ENCODE data around the gene A3GALT2. TPM values are rescaled to one million over a fixed set of nuclear protein-coding genes. Genes with fewer than 3 reads are reported as not detected.
A peak's percentile ranks its signal among the peaks of the same experiment; 100 is the strongest.

Gene A3GALT2
- polyA plus RNA-seq, 2 of the 4 experiments (the other 2 are of a cell fraction), result not detected

DNA sequence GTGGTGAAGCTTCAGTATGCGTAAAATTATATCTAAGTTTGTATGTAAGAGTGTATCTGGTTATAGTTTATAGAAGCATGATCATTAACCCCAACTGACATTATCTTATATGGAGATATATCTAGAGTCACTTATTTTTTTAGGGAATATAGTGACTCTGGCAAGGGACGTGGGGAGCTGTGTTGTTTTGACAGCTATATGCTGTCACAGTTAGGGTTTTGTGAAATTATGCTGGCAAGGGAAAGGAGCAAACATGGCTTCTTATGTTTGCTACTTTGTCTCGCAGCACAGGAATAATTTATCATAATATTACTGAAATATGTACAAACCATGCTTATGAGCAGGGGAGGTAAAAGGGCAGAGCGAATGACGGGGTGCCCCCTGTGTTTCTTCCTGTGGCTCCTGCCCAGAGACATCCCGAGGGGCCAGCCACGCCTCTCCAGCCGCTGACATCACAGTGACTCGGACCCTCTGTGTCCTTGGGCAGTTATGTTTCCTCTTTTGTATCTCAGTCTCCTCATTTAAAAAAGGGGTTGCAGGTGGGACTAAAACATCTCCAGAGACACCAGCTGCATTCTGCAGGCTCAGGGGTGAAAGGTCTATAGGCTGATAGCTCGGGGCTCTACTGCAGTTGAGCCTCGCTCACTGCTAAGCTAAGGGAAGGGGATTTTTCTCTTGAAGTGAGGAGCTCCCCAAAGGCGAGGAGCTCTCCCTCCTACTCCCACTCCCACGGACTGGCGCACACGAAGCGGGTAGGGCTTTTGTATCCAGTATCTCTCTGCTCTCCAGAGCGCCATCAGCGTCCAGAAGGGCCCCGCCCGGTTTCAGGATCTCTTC lies 14.9 kb downstream of the A3GALT2 start:
- DNase-seq (ENCODE audit: low read depth in 1 of 2, low spot score in 1 of 2) (no peak), FAIRE-seq (no peak), ATAC-seq (no peak)
- WGBS (ENCODE audit: missing lambda C conversion rate), result 80% methylated on average over 20 of the region's 20 CpGs
- H3K27ac ChIP-seq, result no peak overlapping the region
- TF ChIP-seq ZNF302 (CRISPR knock-in tag; IDR thresholded peaks at IDR 0.05), result no peak
- TF ChIP-seq NPAS2 (CRISPR knock-in tag; IDR thresholded peaks at IDR 0.05; ENCODE audit: borderline replicate concordance), result no peak
- TF ChIP-seq, protein P1, sequence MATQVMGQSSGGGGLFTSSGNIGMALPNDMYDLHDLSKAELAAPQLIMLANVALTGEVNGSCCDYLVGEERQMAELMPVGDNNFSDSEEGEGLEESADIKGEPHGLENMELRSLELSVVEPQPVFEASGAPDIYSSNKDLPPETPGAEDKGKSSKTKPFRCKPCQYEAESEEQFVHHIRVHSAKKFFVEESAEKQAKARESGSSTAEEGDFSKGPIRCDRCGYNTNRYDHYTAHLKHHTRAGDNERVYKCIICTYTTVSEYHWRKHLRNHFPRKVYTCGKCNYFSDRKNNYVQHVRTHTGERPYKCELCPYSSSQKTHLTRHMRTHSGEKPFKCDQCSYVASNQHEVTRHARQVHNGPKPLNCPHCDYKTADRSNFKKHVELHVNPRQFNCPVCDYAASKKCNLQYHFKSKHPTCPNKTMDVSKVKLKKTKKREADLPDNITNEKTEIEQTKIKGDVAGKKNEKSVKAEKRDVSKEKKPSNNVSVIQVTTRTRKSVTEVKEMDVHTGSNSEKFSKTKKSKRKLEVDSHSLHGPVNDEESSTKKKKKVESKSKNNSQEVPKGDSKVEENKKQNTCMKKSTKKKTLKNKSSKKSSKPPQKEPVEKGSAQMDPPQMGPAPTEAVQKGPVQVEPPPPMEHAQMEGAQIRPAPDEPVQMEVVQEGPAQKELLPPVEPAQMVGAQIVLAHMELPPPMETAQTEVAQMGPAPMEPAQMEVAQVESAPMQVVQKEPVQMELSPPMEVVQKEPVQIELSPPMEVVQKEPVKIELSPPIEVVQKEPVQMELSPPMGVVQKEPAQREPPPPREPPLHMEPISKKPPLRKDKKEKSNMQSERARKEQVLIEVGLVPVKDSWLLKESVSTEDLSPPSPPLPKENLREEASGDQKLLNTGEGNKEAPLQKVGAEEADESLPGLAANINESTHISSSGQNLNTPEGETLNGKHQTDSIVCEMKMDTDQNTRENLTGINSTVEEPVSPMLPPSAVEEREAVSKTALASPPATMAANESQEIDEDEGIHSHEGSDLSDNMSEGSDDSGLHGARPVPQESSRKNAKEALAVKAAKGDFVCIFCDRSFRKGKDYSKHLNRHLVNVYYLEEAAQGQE (IDR thresholded peaks at IDR 0.05), result no peak
- TF ChIP-seq GATA3 (IDR thresholded peaks at IDR 0.05; ENCODE audit: borderline replicate concordance), result no peak
- TF ChIP-seq MAZ (IDR thresholded peaks at IDR 0.05; ENCODE audit: borderline replicate concordance, low read depth, low read length), result no peak
- TF ChIP-seq, protein P2, sequence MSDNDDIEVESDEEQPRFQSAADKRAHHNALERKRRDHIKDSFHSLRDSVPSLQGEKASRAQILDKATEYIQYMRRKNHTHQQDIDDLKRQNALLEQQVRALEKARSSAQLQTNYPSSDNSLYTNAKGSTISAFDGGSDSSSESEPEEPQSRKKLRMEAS (IDR thresholded peaks at IDR 0.05), result no peak
- TF ChIP-seq KDM5A (IDR thresholded peaks at IDR 0.05), result no peak
- no peak for TF ChIP-seq CHD2 (IDR thresholded peaks at IDR 0.05; ENCODE audit: low read length, partially characterized antibody)
- TF ChIP-seq, protein P3, sequence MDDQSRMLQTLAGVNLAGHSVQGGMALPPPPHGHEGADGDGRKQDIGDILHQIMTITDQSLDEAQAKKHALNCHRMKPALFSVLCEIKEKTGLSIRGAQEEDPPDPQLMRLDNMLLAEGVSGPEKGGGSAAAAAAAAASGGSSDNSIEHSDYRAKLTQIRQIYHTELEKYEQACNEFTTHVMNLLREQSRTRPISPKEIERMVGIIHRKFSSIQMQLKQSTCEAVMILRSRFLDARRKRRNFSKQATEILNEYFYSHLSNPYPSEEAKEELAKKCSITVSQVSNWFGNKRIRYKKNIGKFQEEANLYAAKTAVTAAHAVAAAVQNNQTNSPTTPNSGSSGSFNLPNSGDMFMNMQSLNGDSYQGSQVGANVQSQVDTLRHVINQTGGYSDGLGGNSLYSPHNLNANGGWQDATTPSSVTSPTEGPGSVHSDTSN (IDR thresholded peaks at IDR 0.05), result no peak
- no peak for TF ChIP-seq POLR2AphosphoS2 (conservative IDR thresholded peaks at IDR 0.05; ENCODE audit: low read length)
- no peak for TF ChIP-seq CEBPB (IDR thresholded peaks at IDR 0.05)
- no peak overlapping the region for H3K4me2 ChIP-seq
- ChIA-PET POLR2A (no interaction called here), CTCF (interaction anchor here (1.0 to 5.5 kb wide), 4 partner anchors 8 to 62 kb away, joined by 3 to 26 read pairs (median 4); no protein-coding TSS in a partner anchor)
- H3K4me1 ChIP-seq, result no peaks in the 10 kb centered on the region
- no peak overlapping the region for H3K4me3 ChIP-seq
- H3K9me3 ChIP-seq, result no peaks in the 10 kb centered on the region; the same call in 2 of the 3 replicates

DNA sequence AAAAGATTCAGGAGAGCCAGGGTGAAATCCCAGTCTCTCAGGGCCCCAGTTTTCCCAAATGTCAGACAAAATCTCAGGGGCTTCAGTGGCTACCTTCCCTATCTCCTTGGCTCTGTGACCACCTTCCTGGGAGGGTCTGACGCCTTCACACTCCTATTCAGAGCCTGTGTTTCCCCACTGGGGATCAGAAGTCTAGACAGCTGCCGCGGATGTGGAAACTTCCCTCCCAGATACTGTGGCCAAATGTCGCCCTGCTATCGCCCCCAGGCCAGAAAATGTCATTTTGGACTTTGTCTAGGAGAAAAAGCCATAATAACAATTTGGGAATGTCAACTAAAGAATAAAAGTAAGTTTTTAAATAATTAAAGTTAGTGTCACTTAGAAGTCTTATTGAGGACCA lies 15.9 kb downstream of the A3GALT2 start:
- Histone ChIP-seq H3K9me3 (no peaks in the 10 kb centered on the region; the same call in 2 of the 3 replicates), H3K27ac (no peak overlapping the region), H3K4me2 (no peak overlapping the region), H3K4me3 (no peak overlapping the region), H3K4me1 (no peaks in the 10 kb centered on the region)
- DNase-seq (ENCODE audit: low read depth in 1 of 2, low spot score in 1 of 2) (no peak), FAIRE-seq (no peak), ATAC-seq (no peak)
- ChIA-PET CTCF (interaction anchor here (0.6 to 5.5 kb wide), 6 partner anchors 9 to 63 kb away, joined by 3 to 26 read pairs (median 3); no protein-coding TSS in a partner anchor), POLR2A (no interaction called here)
- 91% methylated on average over 5 of the region's 5 CpGs for WGBS (ENCODE audit: missing lambda C conversion rate)
- TF ChIP-seq ZC3H11A (IDR thresholded peaks at IDR 0.05) (no peak), NPAS2 (CRISPR knock-in tag; IDR thresholded peaks at IDR 0.05; ENCODE audit: borderline replicate concordance) (no peak), RCOR1 (IDR thresholded peaks at IDR 0.05; ENCODE audit: low read depth, low read length) (no peak), ZNF302 (CRISPR knock-in tag; IDR thresholded peaks at IDR 0.05) (no peak), POLR2AphosphoS2 (conservative IDR thresholded peaks at IDR 0.05; ENCODE audit: low read length) (no peak)

DNA sequence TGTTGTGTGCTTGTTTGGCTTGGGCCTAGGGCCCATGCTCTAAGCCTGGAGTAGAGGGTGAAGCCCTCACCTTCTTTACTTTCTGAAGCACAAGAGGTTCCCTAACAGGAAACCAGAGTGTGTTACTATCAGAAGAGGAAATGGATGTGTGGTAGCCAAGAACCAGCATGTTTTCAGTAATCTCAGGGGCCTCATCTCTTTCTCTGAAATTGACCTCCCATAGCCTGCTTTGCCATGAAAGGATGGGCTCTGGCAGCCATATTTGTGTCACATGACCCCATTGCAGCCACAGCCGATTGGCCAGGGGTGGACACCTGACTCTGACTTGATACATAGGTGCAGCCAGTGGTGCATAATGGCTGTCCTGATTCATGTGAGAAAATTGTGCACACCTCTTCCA lies 18.6 kb downstream of the A3GALT2 start:
- ATAC-seq (no peak), DNase-seq (ENCODE audit: low read depth in 1 of 2, low spot score in 1 of 2) (no peak), FAIRE-seq (no peak)
- TF ChIP-seq SMC3 (IDR thresholded peaks at IDR 0.05), result no peak
- TF ChIP-seq, protein P4, sequence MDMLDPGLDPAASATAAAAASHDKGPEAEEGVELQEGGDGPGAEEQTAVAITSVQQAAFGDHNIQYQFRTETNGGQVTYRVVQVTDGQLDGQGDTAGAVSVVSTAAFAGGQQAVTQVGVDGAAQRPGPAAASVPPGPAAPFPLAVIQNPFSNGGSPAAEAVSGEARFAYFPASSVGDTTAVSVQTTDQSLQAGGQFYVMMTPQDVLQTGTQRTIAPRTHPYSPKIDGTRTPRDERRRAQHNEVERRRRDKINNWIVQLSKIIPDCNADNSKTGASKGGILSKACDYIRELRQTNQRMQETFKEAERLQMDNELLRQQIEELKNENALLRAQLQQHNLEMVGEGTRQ (IDR thresholded peaks at IDR 0.05), result peak; percentile 80
- Histone ChIP-seq H3K4me2 (no peak overlapping the region), H3K4me1 (no peaks in the 10 kb centered on the region), H3K27ac (no peak overlapping the region), H3K9me3 (no peaks in the 10 kb centered on the region; the same call in 2 of the 3 replicates), H3K4me3 (no peak overlapping the region)
- ChIA-PET CTCF (no interaction called here), POLR2A (no interaction called here)
- WGBS (ENCODE audit: missing lambda C conversion rate), result 100% methylated on average over 1 of the region's 1 CpG

Data from A549 (cell line).